ENCODE measurements around the gene CD47. TPM values are rescaled to one million over a fixed set of nuclear protein-coding genes. Genes with fewer than 3 reads are reported as not detected.

The CD47 gene
- total RNA-seq, 1 donor from 2014 or later: 60.0 TPM

DNA sequence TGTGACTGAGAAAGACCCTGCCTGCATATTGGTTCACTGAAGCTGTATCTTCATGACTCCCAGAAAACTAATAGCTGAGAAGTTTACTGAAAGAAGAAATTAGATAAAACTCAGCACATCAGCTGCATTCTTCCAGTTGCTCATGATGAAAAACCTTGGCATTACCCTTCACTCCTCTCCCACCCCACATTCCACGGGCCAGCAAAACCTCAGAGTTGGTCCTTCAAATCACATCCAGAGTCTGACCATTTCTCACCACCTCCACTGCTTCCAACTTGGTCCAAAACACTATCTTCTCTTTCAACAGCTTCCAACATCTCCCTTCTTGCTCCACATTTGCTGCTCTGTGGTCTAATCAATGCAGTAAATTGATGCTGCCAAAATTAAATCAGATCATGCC is 97.1 kb downstream of the CD47 start:
- H3K27me3 ChIP-seq (ENCODE audit: control insufficient read depth, insufficient read depth, low read length): no peaks in the 10 kb centered on the region
- FAIRE-seq: peak; percentile 28
- H3K4me3 ChIP-seq (ENCODE audit: low read depth, low read length): no peak overlapping the region
- DNase-seq (ENCODE audit: low read depth): no peak
- TF ChIP-seq, protein P1, sequence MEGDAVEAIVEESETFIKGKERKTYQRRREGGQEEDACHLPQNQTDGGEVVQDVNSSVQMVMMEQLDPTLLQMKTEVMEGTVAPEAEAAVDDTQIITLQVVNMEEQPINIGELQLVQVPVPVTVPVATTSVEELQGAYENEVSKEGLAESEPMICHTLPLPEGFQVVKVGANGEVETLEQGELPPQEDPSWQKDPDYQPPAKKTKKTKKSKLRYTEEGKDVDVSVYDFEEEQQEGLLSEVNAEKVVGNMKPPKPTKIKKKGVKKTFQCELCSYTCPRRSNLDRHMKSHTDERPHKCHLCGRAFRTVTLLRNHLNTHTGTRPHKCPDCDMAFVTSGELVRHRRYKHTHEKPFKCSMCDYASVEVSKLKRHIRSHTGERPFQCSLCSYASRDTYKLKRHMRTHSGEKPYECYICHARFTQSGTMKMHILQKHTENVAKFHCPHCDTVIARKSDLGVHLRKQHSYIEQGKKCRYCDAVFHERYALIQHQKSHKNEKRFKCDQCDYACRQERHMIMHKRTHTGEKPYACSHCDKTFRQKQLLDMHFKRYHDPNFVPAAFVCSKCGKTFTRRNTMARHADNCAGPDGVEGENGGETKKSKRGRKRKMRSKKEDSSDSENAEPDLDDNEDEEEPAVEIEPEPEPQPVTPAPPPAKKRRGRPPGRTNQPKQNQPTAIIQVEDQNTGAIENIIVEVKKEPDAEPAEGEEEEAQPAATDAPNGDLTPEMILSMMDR (IDR thresholded peaks at IDR 0.05; ENCODE audit: insufficient read depth, low read length, severe bottlenecking): no peak
- no peaks in the 10 kb centered on the region for H3K36me3 ChIP-seq (ENCODE audit: control insufficient read depth, insufficient read depth, low read length)

Other genes with a start within 250 kb of the CD47 start
- gene IFT57, start 131.4 kb upstream of the CD47 start, total RNA-seq: 17.6 and 35.1 TPM in 2 replicates
- not detected in 2 replicates for gene HHLA2, start 205.5 kb upstream of the CD47 start, total RNA-seq